NCI-H82 (cell line): ENCODE data around the gene MPPED1.

ENCODE experiments used
- DNase-seq: peaks from one replicate; lab custom pipeline; 2025; lab: John Stamatoyannopoulos, UW

MPPED1 gene

GRCh38 chr22:43542681-43543521 is 131.1 kb downstream of the MPPED1 start:
- DNase-seq = no peak

GRCh38 chr22:43543522-43544288 is 131.9 kb downstream of the MPPED1 start:
- no peak for DNase-seq

GRCh38 chr22:43544289-43544673 is 132.5 kb downstream of the MPPED1 start:
- no peak for DNase-seq

GRCh38 chr22:43546186-43546585 is 134.4 kb downstream of the MPPED1 start:
- no peak for DNase-seq

GRCh38 chr22:43550024-43550620 is 138.3 kb downstream of the MPPED1 start:
- DNase-seq = no peak

- DNase-seq = no peak
Measured at GRCh38 chr22:43550672-43551071, 138.9 kb downstream of the MPPED1 start.

- DNase-seq = no peak
Measured at GRCh38 chr22:43553451-43554258, 141.8 kb downstream of the MPPED1 start.

GRCh38 chr22:43554259-43554636 is 142.4 kb downstream of the MPPED1 start:
- DNase-seq = no peak

GRCh38 chr22:43554694-43555365 is 143.0 kb downstream of the MPPED1 start:
- DNase-seq = no peak

GRCh38 chr22:43555561-43556515 is 144.0 kb downstream of the MPPED1 start:
- no peak for DNase-seq
